Lung microvascular endothelial cell (primary cell): ENCODE results near the gene GGT5. TPM values are rescaled to one million over a fixed set of nuclear protein-coding genes. Genes with fewer than 3 reads are reported as not detected.
"Not testable (repeated sequence)": the region's sequence is repeated elsewhere in the genome, so short reads cannot be mapped to it uniquely, and the experiment has no call there.

Source experiments
- DNase-seq, 2 donors: peaks; one replicate each; pipeline versions ENCODE4 v3.0.0 to v3.0.0-alpha.2; 2010; ENCODE audit warnings: low read depth in 2 of 2
- total RNA-seq: library from RNA; depleted of rRNA; stranded (reverse); fragments of >200 nt; gene quantifications from 2 replicates; pipeline ENCODE4 v1.2.1, GENCODE V29; 2014

GGT5 gene
- total RNA-seq, 1 donor from 2014 or later: 1.8 TPM

DNA sequence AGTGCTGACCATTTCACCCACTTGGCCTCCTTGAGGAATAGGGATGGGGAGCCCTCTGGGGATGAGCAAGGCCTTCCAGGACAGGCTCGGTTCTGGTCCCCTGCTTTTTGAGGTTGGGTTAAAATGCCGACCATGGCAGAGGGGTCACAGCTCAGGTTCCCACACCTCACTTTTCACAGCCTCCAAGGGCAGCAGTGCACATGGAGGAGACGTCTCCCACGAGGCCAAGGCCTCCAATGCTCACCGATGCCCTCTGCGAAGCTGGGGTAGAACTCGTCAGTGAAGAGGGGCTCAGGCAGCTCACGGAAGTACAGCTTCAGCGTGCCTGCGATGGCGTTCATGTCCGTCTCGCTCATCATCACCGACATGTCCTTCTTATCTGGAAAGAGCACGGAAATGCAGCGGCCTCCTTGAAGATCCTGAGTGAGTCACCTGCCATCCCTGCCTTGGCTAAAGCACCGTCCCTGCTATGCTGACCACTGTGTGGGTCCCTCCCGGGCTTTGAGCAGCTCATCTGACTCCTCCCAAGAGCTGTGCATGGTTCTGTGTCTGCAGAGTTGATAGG, 17.4 kb upstream of the GGT5 start:
- DNase-seq: not testable (repeated sequence)

DNA sequence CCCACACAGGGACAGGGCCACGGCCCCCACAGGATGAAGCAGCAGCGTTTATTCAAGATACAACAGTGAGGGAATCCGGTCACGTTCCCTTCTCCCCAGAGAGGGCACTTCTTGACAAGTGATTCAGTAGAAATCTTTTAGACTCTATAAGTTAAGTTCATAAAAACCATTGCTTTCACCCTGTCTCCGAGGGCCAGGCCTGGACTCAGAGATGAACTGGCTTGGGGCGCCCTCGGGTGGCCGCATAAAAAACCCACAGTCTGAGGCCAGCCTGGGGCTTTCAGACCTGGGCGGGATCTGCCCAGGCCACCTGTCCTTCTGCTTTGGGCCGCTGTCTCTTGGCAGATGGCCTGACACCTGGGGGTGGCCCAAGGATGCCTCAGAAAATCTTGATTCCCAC, 14.6 kb upstream of the GGT5 start:
- DNase-seq: peak; percentile 76 to 81

DNA sequence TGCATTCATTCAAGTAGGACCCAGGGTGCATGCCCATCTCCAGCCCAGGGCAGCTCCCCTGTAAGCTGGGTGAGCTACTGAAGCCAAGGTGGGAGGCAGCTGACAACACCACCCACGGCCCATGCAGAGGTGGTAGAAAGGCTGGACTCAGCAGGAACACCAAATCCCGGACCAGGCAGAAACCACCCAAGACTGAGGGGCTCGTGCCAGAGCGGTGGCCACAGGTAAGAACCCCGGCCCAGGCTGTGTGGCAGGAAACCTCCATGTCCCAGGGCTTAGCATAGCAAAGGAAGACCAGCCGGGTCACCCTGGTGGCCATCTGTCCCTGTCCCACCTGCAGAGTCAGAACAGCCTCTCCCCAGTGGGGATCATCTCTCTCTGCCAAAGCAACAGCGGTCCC, 11.9 kb upstream of the GGT5 start:
- DNase-seq: not testable (repeated sequence)

DNA sequence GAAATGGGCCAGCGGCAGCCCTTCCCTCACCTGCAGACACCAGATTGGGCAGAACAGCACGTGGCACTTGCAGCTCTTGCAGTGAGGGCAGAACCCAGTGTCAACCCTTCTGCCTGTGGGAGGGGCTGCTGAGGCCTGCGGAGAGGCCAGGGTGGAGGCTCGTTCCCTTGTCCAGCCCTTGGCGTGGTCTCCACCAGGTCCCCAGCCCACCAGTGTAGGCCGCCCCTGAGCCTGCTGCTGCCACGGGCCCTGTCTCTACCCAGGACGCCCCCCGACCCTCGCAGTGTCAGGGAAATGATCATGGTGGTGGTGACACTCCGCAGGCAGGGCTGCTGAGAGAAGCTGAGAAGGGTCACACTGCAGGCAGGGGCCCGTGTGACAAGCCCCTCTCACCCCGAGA, 11.3 kb upstream of the GGT5 start:
- DNase-seq: not testable (repeated sequence)

DNA sequence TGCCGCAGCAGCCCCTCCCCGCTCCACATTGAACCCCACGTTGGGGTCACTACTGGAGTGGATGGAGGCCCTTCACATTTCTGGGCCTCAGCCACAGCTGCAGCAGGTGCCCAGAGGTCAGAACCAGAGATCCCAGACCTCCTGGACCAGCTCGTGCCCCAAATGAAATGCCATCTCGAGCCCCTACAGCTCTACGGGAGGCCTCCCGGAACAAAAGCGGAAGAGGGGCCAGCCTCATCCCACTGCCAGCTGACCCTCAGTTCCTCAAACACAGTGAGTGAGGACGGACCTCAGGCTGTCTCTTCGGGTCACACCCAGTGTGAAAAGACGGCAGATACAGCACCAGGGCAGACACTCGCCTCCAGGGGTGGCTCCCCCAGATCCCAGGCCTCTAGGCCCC, 8.2 kb upstream of the GGT5 start:
- DNase-seq: not testable (repeated sequence)

DNA sequence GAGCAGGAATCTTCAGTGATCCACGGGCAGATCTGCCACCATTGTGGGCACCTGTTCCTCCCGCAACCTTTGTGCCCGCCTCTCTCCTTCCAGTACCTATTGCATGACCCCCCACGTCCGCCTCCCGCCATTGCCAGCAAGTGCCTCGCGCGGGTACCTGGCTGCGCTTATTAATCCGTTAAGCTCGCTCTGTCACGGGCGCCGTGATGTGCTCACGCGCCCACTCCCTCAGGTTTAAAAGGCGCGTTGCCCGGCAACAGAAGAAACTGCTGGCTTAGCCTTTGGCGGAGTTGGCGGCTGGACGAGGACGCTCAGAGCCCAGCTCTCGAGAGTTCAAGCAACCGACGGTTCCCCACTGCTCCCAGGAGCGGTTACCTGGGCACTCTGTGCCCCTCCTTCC, 6.4 kb upstream of the GGT5 start:
- DNase-seq: not testable (repeated sequence)

DNA sequence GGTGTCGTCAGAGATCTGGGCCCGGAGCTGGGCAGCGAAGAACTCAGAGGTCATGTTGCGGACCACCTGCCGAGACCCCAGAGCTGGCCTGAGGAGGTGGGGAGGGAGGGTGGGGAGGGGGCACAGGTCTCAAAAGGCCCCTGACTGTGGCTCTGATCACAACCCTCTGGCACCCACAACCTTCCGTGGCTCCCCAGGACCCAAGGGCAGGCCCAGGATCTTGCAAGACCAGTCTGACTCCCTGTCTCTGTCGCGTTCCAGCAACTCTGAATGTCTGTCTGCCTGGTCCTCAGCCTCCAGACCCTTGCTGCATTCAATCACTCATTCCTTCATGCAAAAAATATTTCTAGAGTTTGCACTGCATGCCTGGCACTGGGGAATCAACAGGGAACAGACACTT, 4.5 kb upstream of the GGT5 start:
- not testable (repeated sequence) for DNase-seq

DNA sequence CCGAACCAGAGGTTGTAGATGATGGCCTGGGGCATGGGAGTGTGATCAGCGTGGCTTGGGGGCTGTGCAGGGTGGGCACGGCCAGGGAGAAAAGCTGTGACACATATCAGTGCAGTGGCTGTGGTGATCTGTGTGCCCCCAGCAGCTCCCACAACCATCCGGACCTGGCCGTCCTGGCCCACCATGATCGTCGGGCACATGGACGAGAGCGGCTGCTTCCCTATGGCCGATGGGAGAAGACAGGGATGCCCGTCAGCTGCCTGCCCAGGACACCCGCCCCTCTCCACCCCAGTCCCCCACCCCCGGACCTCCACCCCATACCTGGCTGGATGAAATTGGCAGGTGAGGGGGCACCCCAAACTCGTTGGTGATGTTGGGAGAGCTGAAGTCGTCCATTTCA, 3.7 kb upstream of the GGT5 start:
- not testable (repeated sequence) for DNase-seq

DNA sequence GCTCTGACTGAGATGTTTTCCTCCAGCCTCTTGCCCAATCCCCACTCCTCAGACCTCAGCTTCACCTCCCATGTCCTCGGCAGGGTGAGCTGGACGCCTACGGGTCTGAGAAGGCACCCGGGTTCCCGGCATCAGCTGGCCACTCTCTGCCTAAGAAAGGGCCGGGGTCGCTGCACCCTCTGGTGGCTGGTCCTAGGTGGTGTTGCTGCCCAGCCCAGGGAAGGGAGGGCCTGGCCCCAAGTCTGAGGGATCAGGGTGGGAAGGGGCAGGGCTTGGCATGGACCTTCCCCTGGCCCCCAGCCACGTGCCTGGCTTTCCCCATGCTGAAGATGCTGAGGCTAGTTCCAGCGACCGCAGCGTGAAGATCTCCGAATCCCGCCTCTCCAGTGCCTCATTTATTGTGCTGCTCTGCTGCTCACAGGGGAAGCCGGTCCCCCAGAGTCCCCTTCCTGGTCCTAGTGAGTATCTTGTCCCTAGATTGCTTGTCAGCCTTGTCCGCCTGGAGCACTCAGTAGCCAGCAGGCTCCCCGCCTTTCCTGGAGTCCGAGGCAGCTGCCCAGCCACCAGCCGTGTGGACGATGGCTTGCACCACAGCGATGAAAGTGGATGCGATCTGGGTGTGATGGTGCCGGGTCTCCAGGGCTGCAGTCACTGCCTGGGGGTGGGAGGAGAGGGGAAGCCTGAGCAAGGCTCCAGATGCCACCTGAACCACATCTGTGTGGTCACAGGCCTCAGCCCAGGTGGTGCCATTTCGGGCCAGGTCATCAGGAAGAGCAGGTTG, 2.9 kb upstream of the GGT5 start:
- DNase-seq: peak; percentile 80 to 85

DNA sequence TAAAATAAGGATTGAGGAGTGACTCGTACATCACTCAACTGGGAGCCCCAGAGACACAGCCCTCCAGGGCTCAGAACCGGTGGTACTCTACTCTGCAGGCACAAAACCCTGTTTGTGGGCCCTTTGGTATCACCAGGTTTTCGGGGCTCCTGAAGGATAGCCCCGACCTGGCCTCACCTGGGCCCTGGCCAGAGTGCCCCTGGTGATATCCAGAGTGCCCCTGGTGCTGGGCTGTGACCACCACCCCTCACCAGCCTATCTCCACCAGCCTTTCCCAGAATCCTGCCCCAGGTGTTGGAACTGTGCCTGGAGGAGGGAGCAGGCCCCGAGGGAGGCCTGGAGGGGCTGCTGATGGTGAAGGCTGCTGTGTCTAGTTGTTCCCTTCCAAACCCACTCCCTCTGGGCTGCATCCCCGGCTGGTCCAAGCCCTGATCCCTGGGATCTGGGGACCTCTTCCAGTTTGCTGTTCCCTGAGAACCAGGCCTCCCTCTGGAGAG, 2.2 kb upstream of the GGT5 start:
- DNase-seq: no peak

DNA sequence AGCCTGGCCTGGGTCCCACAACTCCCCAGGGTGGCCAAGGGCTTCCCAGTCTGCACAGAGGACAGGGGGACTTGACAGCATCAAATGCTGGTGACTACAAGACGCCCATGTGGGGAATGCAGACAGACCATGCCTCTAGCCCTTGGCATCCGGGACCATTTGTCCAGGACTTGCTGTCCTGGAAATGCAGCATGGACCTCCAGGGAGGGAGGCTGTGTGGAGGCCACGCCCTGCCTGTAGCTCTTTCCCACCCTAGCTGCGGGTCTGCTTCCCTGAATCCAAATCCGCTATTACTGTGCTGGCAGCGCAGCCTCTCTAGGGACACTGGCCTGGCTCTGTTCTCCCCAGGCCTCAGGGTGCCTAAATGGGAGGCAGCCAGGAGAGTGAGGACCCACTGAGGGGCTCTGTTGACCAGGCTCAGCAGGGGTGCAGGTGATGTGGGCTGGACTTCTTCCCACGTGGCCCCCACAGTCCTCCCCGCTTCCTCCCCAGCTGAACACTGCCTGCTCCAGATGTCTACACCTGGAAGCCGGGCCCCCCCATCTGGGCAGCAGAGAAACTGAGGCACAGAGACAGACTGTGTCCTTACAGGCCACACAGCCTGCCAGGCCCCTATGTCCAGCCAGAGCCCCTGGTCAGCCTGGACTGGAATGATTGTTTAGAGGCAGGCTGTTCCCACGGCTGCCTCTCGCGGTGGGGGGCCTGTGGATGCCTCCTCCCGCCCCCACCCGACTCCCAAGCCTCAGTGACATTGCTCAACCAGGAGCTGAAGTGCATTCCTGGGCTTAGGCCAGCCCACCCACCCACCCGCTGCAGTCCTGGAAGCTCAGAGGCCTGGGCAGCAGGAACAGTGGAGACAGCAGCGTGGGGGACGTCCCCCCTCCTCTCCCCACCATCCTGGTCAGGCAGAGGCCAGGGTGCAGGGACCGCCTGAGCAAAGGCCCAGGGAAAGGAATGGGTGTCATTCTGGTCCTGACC, 991 bp upstream of the GGT5 start:
- peak; percentile 36 to 47 for DNase-seq

DNA sequence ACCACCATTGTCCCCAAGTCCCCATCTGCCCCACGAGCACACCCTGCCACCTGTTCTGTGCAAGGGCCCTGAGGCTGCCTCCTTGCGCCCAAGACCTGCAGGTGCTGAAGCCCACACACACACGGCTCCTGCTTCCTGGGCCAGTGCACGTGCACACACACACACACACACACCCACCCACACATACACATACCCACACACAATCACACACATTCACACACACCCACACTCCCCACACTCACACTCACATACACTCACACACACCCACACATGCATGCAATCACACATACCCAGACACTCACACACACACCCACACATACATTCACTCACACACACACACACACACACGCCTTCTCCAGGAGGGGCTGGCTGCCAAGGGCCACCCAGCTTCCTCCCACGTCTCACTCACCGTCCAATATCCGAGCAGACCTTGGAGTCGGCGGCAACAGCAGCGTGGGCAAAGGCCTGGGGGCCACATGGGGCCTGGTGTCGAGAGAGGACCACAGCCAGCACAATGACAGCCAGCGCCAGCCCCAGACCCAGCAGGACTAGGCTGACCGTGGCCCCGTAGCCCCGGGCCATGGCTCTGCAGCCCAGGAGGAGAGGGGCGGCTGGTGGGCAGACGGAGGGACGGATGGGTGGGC, 616 bp downstream of the GGT5 start:
- DNase-seq: peak; percentile 39 to 55

DNA sequence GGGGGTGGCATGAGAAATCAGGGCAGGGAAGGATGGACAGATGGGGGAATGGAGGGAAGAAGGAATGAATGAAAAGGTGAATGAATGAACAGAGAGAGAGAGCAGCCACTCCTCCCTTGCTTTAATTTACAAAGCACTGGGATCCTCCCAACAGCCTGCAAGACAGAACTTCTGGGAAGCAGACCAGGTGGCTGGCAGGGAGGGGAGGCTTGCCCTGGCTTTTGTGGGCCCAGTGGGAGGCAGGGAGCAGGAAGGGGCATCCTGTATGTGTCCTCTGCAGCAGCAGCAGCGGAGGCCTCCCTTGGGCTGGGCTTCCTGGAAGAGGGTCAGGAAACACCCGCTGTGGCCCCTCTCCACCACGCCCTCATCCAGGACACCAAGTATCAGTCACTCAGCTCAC, 1.5 kb downstream of the GGT5 start:
- peak; percentile 41 to 46 for DNase-seq

DNA sequence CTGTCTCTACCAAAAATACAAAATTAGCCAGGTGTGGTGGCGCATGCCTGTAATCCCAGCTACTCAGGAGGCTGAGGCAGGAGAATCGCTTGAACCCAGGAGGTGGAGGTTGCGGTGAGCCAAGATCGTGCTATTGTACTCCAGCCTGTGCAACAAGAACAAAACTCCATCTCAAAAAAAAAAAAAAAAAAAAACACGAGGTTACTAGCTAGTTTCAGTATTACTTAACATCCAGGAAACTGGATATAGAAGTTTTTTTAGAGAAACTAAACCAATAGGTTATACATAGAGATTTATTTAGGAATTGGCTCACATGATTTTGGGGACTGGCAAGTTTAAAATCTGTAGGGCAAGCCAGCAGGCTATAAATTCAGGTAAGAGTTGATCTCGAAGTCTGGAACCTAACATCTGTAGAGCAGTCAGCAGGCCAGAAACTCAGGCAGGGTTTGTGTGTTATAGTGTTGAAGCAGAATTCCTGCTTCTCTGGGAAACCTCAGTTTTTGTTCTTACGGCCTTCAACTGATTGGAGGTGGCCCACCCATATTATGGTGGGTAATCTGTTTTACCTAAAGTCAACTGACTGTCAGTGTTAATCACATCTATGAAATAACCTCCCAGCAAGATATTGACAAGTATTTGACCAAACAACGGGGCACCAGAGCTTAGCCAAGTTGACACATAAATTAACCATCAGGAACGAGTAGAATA, 3.7 kb downstream of the GGT5 start:
- DNase-seq: not testable (repeated sequence)

DNA sequence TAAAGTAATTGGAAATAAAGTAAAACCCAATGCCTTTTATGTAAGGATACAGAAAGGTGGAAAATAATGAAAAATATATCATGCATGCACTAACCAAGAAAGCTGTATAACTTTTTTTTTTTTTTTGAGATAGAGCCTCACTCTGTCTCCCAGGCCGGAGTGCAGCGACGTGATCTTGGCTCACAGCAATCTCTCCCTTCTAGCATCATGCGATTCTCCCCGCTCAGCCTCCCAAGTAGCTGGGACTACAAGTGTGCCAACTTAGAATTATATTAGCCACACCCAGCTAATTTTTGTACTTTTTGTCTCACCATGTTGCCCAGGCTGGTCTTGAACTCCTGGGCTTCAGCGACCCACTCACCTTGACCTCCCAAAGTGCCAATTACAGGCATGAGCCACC, 4.5 kb downstream of the GGT5 start:
- no peak for DNase-seq

DNA sequence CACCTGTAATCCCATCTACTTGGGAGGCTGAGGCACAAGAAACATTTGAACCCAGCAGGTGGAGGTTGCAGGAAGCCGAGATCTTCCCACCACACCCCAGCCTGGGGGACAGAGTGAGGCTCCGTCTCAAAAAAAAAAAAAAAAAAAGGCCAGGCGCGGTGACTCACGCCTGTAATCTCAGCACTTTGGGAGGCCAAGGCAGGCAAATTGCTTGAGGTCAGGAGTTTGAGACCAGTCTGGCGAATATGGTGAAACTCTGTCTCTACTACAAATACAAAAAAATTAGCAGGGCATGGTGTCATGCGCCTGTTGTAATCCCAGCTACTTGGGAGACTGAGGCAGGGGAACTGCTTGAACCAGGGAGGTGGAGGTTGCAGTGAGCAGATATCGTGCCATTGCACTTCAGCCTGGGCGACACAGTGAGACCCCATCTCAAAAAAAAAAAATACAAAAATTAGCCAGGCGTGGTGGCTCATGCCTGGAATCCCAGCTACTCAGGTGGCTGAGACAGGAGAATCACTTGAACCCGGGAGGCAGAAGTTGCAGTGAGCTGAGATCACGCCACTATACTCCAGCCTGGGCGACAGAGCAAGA, 6.7 kb downstream of the GGT5 start:
- DNase-seq: not testable (repeated sequence)

DNA sequence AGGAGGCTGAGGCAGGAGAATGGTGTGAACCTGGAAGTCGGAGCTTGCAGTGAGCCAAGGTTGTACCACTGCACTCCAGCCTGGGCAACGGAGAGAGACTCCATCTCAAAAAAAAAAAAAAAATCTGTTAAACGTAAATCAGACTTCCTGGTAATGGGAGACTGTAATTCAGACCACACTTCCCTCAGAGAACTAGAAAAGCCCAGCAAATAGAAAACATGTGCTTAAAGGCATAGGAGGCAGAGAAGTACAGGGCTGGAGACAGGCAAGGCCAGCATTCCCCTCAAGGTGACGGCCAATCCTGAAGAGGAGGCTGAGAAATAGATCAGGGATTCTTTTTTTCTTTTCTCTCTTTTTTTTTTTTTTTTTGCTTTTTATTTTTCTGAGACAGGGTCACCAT, 8.2 kb downstream of the GGT5 start:
- DNase-seq: no peak

DNA sequence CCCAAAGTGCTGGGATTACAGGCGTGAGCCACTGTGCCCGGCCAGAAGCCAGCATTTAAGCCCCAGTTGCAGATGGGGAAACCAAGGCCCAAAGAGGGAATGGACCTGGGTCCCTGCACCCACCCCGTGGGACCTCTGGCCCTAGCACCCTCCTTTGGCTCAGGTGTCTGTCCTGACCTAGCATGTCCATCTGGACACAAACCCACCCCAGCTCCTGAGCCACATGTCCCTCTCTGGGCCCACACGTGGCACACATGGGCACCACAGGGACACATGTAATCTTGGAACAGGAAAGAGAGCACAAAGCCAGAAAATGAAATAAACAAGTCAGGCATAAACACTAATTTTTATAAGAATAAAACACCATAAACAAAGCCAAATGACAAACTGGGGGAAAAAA, 9.6 kb downstream of the GGT5 start:
- no peak for DNase-seq

DNA sequence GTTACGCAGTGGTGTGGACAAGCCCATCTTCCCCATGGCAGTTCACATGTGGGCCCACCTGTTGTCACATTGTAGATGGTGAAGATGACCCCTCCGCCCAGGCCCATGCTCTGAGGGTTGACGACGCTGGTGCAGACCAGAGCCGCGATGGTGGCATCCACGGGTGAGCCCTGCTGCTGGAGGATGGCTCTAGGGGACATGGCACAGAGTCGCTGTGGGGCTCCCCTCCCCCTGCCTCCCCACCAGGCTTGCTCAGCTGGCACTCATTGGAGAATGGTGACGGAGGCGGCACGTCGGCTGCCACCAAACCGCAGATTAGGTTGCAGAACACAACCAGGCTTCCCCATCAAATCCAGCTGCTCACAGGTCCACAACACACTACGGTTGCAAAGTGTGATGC, 11.1 kb downstream of the GGT5 start:
- no peak for DNase-seq

DNA sequence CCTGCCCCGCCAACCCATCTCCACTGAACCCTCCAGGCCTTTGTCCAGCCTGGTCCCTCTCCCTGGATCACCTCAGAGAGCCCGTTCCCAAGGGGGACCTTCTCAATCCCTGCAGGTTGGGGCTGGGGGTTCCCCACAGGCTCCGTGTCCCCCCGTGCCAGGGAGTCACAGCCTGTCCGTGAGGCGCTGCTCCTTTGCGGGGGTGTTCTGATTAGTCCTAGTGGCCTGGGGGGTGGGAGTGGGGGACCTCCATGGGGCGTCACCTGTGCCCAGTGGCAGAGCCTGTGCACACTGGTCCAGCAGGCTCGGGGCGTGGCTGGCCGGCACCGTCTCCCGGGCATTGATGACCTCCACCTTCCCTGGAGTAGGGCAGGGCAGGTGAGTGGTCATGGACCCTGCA, 11.6 kb downstream of the GGT5 start:
- DNase-seq: no peak
